Trophoblast cell (in vitro differentiated cells and primary cell): ENCODE results near the gene ISL2. TPM values are rescaled to one million over a fixed set of nuclear protein-coding genes. Genes with fewer than 3 reads are reported as not detected.
"Not testable (repeated sequence)": the region's sequence is repeated elsewhere in the genome, so short reads cannot be mapped to it uniquely, and the experiment has no call there.

ENCODE experiments used
- DNase-seq, 2 donors: peaks; one replicate each; pipeline ENCODE4 v3.0.0-alpha.2; 2016
- H2AFZ ChIP-seq: 2 replicates; pipeline ENCODE4 v1.6.1; 2013; ENCODE audit warnings: low read length, moderate library complexity, mild to moderate bottlenecking; ENCODE audit not compliant: insufficient read depth, poor library complexity
- H2AK5ac ChIP-seq: 2 replicates; pipeline ENCODE4 v1.6.1; 2013; ENCODE audit warnings: mild to moderate bottlenecking, low read length
- H2BK120ac ChIP-seq: 2 replicates; pipeline ENCODE4 v1.6.1; 2013; ENCODE audit warnings: low read length, mild to moderate bottlenecking, moderate library complexity; ENCODE audit not compliant: insufficient read depth, poor library complexity
- H2BK12ac ChIP-seq: 2 replicates; pipeline ENCODE4 v1.6.1; 2013; ENCODE audit warnings: mild to moderate bottlenecking, low read length, moderate library complexity
- H2BK5ac ChIP-seq: 2 replicates; pipeline ENCODE4 v1.6.1; 2013; ENCODE audit warnings: low read length, low read depth, moderate library complexity, mild to moderate bottlenecking; ENCODE audit not compliant: poor library complexity
- H3K14ac ChIP-seq: 2 replicates; pipeline ENCODE4 v1.6.1; 2013; ENCODE audit warnings: mild to moderate bottlenecking, low read length
- H3K18ac ChIP-seq: 2 replicates; pipeline ENCODE4 v1.6.1; 2013; ENCODE audit warnings: mild to moderate bottlenecking, low read length
- H3K23ac ChIP-seq: 2 replicates; pipeline ENCODE4 v1.6.1; 2013; ENCODE audit warnings: low read length
- H3K27ac ChIP-seq: 2 replicates; pipeline ENCODE4 v1.5.1; 2013; ENCODE audit warnings: low read depth, mild to moderate bottlenecking, inconsistent platforms, low read length, moderate library complexity
- H3K27me3 ChIP-seq: 2 replicates; pipeline ENCODE4 v1.6.1; 2013; ENCODE audit warnings: inconsistent platforms, mild to moderate bottlenecking, low read length, moderate library complexity; ENCODE audit not compliant: insufficient read depth
- H3K36me3 ChIP-seq, 2 experiments: 1 replicate in 1 of 2; 2 replicates in 1 of 2; pipeline ENCODE4 v1.6.1; 2013; ENCODE audit warnings: low read length in 2 of 2, mild to moderate bottlenecking in 2 of 2, moderate library complexity in 1 of 2; ENCODE audit not compliant: insufficient read depth in 2 of 2, control insufficient read depth in 1 of 2
- H3K4ac ChIP-seq: 2 replicates; pipeline ENCODE4 v1.6.1; 2013; ENCODE audit warnings: low read depth, mild to moderate bottlenecking, low read length, moderate library complexity
- H3K4me1 ChIP-seq, 2 experiments: 1 replicate in 1 of 2; 2 replicates in 1 of 2; pipeline ENCODE4 v1.6.1; 2013; ENCODE audit warnings: low read length in 2 of 2, mild to moderate bottlenecking in 2 of 2, moderate library complexity in 1 of 2; ENCODE audit not compliant: insufficient read depth in 2 of 2, control insufficient read depth in 1 of 2
- H3K4me2 ChIP-seq: 2 replicates; pipeline ENCODE4 v1.6.1; 2013; ENCODE audit warnings: inconsistent platforms, mild to moderate bottlenecking, low read length, moderate library complexity
- H3K4me3 ChIP-seq: 2 replicates; pipeline ENCODE4 v1.5.1; 2013; ENCODE audit warnings: mild to moderate bottlenecking, low read depth, low read length, inconsistent platforms
- H3K79me1 ChIP-seq: one replicate; pipeline ENCODE4 v1.6.1; 2013; ENCODE audit warnings: low read length
- H3K79me2 ChIP-seq: 2 replicates; pipeline ENCODE4 v1.6.1; 2013; ENCODE audit warnings: low read length, mild to moderate bottlenecking; ENCODE audit not compliant: control insufficient read depth, insufficient read depth, poor library complexity
- H3K9ac ChIP-seq: 2 replicates; pipeline ENCODE4 v1.6.1; 2013; ENCODE audit warnings: mild to moderate bottlenecking, low read length
- H3K9me3 ChIP-seq: 2 replicates; pipeline ENCODE4 v1.6.1; 2013; ENCODE audit warnings: low read depth, mild to moderate bottlenecking, control low read depth, inconsistent platforms, low read length; ENCODE audit not compliant: insufficient read depth
- H4K12ac ChIP-seq: 2 replicates; pipeline ENCODE4 v1.6.1; 2013; ENCODE audit warnings: low read depth, mild to moderate bottlenecking, low read length, moderate library complexity
- H4K8ac ChIP-seq: 2 replicates; pipeline ENCODE4 v1.6.1; 2013; ENCODE audit warnings: low read depth, mild to moderate bottlenecking, low read length, moderate library complexity
- H4K91ac ChIP-seq: one replicate; pipeline ENCODE4 v1.6.1; 2013; ENCODE audit warnings: low read depth, mild to moderate bottlenecking, low read length, moderate library complexity
- WGBS: extraction: QIAGEN DNeasy Blood & Tissue Kit; methylation state at CpG from one replicate; pipeline ENCODE4 v1.1.7; 2013; ENCODE audit warnings: missing lambda C conversion rate; ENCODE audit not compliant: insufficient read length, insufficient coverage; ENCODE audit errors: extremely low coverage; 5-methylcytosine and 5-hydroxymethylcytosine counted together
- polyA plus RNA-seq: library from polyadenylated mRNA; stranded (reverse); fragments of 200-250 nt; gene quantifications from 2 replicates; pipeline ENCODE4 v1.2.3, GENCODE V29; 2013

Gene ISL2
- 0.19 and 0.29 TPM in 2 replicates for polyA plus RNA-seq

DNA sequence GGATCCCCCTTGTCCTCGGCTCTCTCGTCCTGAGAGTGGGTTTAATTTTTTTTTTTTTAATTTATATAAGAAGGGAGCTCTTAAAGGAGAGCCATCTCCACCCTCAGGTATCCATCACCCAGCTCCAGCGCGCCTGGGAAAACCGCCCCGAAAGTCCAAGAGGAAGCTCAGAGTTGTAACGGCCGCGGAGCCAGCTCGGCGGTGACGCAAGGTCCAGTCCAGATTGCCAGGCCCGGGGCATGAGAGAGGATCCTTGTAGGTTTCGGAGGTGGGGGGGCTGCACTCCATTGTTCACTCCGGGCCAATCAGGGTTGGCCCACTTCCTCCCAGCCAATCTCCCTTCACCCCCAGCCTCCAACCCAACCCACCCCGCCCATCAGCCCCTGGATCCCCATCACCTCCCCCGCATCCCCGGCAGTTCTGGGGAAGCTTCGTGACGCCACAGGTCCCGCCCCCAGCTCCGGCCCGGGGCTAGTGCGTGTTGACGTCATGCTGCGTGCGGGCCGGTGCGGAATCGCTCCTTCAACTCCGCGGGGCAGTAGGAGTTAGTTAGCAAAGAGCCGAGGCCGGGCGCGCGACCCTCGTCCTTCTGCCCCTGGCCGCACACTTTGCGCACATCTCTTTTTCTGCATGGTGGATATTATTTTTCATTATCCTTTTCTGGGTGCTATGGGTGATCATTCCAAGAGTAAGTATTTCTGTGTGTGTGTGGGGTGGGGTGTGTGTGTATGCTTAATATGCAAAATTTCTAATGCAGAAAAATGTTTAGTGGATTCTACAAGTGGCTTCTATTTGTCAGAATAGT is at the start of gene ISL2:
Gene ISL2, plus strand, starts transcription at position 520 of the 805 bp plus-strand sequence. Its CDS starts 111 bp downstream, at position 631.
- H4K91ac ChIP-seq, result no peak within 1 kb of the TSS
- H3K14ac ChIP-seq, result no peak within 1 kb of the TSS
- H2BK5ac ChIP-seq, result no peak within 1 kb of the TSS
- no peaks in the 10 kb centered on the region for H3K36me3 ChIP-seq
- H3K4me3 ChIP-seq, result no peak within 1 kb of the TSS
- H3K27me3 ChIP-seq, result peaks cover 65% of the 10 kb centered on the region
- H3K9me3 ChIP-seq, result peaks cover 8% of the 10 kb centered on the region
- H3K79me2 ChIP-seq, result no peaks in the 10 kb centered on the region
- H3K4ac ChIP-seq, result no peak within 1 kb of the TSS
- no peak within 1 kb of the TSS for H3K18ac ChIP-seq
- no peak within 1 kb of the TSS for H2AK5ac ChIP-seq
- H2AFZ ChIP-seq, result no peak within 1 kb of the TSS
- no peak within 1 kb of the TSS for H2BK120ac ChIP-seq
- H3K4me2 ChIP-seq, result peak within 1 kb of the TSS; percentile 61
- H3K23ac ChIP-seq, result no peak within 1 kb of the TSS
- peaks cover 24 to 28% of the 10 kb centered on the region in 2 experiments for H3K4me1 ChIP-seq
- no peak within 1 kb of the TSS for H4K8ac ChIP-seq
- no peak within 1 kb of the TSS for H3K9ac ChIP-seq
- H4K12ac ChIP-seq, result no peak within 1 kb of the TSS
- no peak within 1 kb of the TSS for H3K27ac ChIP-seq
- no peak within 1 kb of the TSS for H2BK12ac ChIP-seq
- no peaks in the 10 kb centered on the region for H3K79me1 ChIP-seq
- DNase-seq, result peak in 1 of 2 donors; percentile 61
- WGBS, result no CpG with 5 or more reads among the region's 40 CpGs

DNA sequence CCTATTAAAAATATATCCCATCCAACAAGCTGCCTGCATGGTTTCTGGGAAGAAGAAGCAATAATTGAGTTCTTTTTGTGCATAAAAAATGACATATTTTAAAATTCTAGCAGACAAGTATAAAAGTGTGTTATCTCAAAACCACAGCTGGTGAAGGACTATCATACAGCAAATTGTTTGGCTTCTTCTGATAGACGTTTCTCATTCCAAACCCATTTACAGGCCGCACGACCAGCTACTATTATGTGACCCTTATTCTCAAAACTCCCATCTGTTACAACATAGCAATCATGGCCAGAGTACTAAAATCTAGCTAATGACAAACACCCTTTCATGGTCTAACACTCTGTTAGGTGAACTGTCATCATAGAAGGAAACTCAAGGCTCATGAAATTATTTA is 47.0 kb upstream of the ISL2 start:
- H3K9me3 ChIP-seq, result no peaks in the 10 kb centered on the region
- no peak overlapping the region for H2AFZ ChIP-seq
- H3K4ac ChIP-seq, result no peak overlapping the region
- no peak overlapping the region for H3K4me2 ChIP-seq
- H3K4me3 ChIP-seq, result no peak overlapping the region
- no peak overlapping the region for H2BK12ac ChIP-seq
- H4K8ac ChIP-seq, result no peak overlapping the region
- no peak overlapping the region for H2AK5ac ChIP-seq
- no peak overlapping the region for H3K14ac ChIP-seq
- no peak overlapping the region for H3K9ac ChIP-seq
- no peaks in the 10 kb centered on the region for H3K79me1 ChIP-seq
- H4K91ac ChIP-seq, result no peak overlapping the region
- peaks cover 7% of the 10 kb centered on the region in 2 experiments for H3K36me3 ChIP-seq
- WGBS, result no CpG with 5 or more reads among the region's 3 CpGs
- no peak overlapping the region for H4K12ac ChIP-seq
- H3K4me1 ChIP-seq, result no peaks in the 10 kb centered on the region
- no peaks in the 10 kb centered on the region for H3K79me2 ChIP-seq
- no peak overlapping the region for H3K23ac ChIP-seq
- H2BK5ac ChIP-seq, result no peak overlapping the region
- no peaks in the 10 kb centered on the region for H3K27me3 ChIP-seq
- H3K18ac ChIP-seq, result no peak overlapping the region
- H3K27ac ChIP-seq, result no peak overlapping the region
- DNase-seq, result peak; percentile 56 to 82
- no peak overlapping the region for H2BK120ac ChIP-seq

DNA sequence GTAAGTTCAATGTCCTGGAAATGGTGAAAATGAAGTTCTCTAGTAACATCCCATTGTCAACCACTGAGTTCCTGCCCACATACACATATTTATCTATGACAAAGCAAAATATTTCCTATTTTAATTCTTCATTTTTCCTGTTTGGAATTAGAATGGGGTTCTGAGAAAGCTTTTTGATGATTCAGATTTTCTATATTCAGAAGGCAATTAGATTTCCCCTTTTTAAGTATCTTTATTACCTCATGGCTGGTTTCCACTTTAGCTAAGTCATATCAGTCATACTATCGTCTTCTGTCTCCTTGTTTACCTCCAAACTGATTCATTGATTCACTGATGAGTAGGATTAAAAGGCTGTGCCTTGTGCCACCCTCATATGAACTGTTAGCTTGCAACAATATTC is 43.2 kb upstream of the ISL2 start:
- H3K4me3 ChIP-seq, result no peak overlapping the region
- H3K14ac ChIP-seq, result no peak overlapping the region
- no peak for DNase-seq
- H3K18ac ChIP-seq, result no peak overlapping the region
- no peak overlapping the region for H2BK12ac ChIP-seq
- H4K91ac ChIP-seq, result no peak overlapping the region
- no peak overlapping the region for H3K4ac ChIP-seq
- H3K4me1 ChIP-seq, result no peaks in the 10 kb centered on the region
- no peak overlapping the region for H2AFZ ChIP-seq
- no peak overlapping the region for H4K12ac ChIP-seq
- no peak overlapping the region for H3K23ac ChIP-seq
- no peak overlapping the region for H2BK120ac ChIP-seq
- H3K9ac ChIP-seq, result no peak overlapping the region
- no peak overlapping the region for H2BK5ac ChIP-seq
- H3K27me3 ChIP-seq, result no peaks in the 10 kb centered on the region
- no peaks in the 10 kb centered on the region for H3K79me1 ChIP-seq
- no peaks in the 10 kb centered on the region for H3K9me3 ChIP-seq
- no peak overlapping the region for H3K4me2 ChIP-seq
- no peak overlapping the region for H3K27ac ChIP-seq
- no CpG with 5 or more reads among the region's 1 CpG for WGBS
- H2AK5ac ChIP-seq, result no peak overlapping the region
- H3K79me2 ChIP-seq, result peaks cover 1% of the 10 kb centered on the region
- peaks cover 2 to 4% of the 10 kb centered on the region in 2 experiments for H3K36me3 ChIP-seq
- no peak overlapping the region for H4K8ac ChIP-seq

DNA sequence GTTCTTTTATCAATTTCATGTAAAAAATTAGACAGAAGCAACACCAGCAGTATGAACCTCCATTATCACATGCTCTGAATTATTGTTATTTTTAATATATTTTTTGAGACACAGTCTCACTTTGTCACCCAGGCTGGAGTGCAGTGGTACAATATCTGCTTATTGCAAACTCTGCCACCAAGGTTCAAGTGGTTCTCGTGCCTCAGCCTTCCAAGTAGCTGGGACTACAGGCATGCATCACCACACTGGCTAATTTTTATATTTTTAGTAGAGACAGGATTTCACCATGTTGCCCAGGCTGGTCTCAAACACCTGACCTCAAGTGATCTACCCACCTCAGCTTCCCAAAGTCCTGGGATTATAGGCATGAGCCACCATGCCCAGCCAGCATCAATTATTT is 42.1 kb upstream of the ISL2 start:
- not testable (repeated sequence) for H2BK12ac ChIP-seq
- WGBS, result no CpG with 5 or more reads among the region's 1 CpG

More for the DNA sequence above, 42.1 kb upstream of the ISL2 start:
- H3K4me3 ChIP-seq, H3K36me3 ChIP-seq, H4K8ac ChIP-seq, H3K9ac ChIP-seq, H2BK120ac ChIP-seq, H3K4me2 ChIP-seq, H4K91ac ChIP-seq, H3K79me2 ChIP-seq, H2BK5ac ChIP-seq, H3K79me1 ChIP-seq, H3K4me1 ChIP-seq, H3K18ac ChIP-seq, DNase-seq, H3K23ac ChIP-seq, H3K4ac ChIP-seq, H3K14ac ChIP-seq, H2AK5ac ChIP-seq, H4K12ac ChIP-seq, H3K9me3 ChIP-seq, H3K27ac ChIP-seq, H2AFZ ChIP-seq, H3K27me3 ChIP-seq: not testable (repeated sequence)
